Caki2 (cell line): ENCODE measurements around the gene ITSN1. TPM values are rescaled to one million over a fixed set of nuclear protein-coding genes. Genes with fewer than 3 reads are reported as not detected.
"Not testable (repeated sequence)": the region's sequence is repeated elsewhere in the genome, so short reads cannot be mapped to it uniquely, and the experiment has no call there.

ENCODE experiments used
- DNase-seq: peaks from one replicate; pipeline ENCODE4 v3.0.0-alpha.2; 2015; ENCODE audit warnings: low read depth
- in situ Hi-C: cut with HindIII; loops from 2 replicates; pipeline ENCODE4 v1.10.0; 2016; ENCODE audit warnings: low sequenced_read_pairs, low pct_unique_long_range_greater_than_20kb, mixed read lengths
- total RNA-seq: library from RNA; depleted of rRNA; stranded (reverse); fragments of >200 nt; shearing (Covaris generic); gene quantifications from 2 replicates; pipeline ENCODE4 v1.2.3, GENCODE V29; 2014; ENCODE audit warnings: low replicate concordance

The ITSN1 gene
- total RNA-seq, 1 experiment from 2014 or later, result 36.1 TPM

DNA sequence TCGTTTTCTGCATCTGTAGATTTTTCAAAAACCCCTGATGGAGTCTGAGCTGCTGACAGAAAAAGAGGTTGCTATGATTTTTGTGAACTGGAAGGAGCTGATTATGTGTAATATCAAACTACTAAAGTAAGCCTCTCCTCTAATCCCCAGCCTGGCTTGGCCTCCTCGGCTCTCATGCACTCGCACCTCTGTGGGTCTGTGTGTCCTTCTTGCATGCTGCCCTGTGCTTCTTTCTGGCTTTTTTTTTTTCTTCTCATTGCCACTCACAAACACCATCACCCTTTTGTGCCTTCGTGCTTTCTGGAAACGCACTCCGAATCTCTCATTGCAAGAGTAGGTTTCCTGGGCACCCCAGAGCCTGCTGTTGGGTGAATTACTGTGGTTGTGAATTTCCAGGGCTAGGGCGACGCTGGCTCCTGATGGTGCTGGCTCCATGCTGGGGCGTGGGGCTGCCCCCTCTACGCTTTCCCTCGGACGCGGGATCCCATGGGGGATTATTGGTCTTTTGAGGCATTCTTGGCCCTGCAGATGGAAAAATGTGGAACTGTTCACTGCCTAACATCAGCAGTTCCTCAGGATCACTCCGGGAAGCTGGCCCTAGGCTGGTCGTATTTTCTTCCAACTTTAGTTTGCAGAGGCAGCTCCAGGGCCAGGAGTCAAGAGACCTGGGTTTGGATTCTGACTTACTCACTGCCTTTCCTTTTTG lies 216.5 kb downstream of the ITSN1 start:
- DNase-seq, result no peak
- in situ Hi-C loops, result no loop called here

GRCh38 chr21:33859373-33860102 lies 217.2 kb downstream of the ITSN1 start:
- no peak for DNase-seq

GRCh38 chr21:33860332-33860879 lies 218.1 kb downstream of the ITSN1 start:
- no peak for DNase-seq
- in situ Hi-C loops, result no loop called here

More at GRCh38 chr21:33859373-33860102, 217.2 kb downstream of the ITSN1 start:
- in situ Hi-C loops, result no loop called here

GRCh38 chr21:33861125-33861524 lies 218.8 kb downstream of the ITSN1 start:
- DNase-seq, result no peak
- in situ Hi-C loops, result no loop called here

GRCh38 chr21:33863191-33863590 lies 220.9 kb downstream of the ITSN1 start:
- DNase-seq, in situ Hi-C loops: not testable (repeated sequence)

DNA sequence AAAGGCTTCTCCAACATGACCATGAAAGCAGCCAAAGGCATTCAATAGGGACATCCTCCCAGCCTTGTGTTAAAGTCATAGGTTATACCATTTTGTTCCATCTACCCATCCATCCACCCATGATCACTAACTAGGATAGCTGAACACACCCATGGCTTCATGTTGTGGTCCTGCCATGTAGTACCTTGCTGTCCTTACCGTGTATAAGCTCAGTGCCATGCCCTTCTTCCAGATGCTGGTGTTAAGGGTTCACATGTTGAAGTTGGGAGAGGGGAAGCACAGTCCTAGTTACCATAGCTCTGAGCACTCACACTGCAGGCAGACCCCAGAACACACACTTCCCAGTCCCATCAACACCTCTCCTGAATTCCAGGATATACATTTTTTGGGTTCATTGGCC lies 221.8 kb downstream of the ITSN1 start:
- DNase-seq, result no peak
- in situ Hi-C loops, result no loop called here

GRCh38 chr21:33865176-33865575 lies 222.9 kb downstream of the ITSN1 start:
- in situ Hi-C loops, result no loop called here
- no peak for DNase-seq

GRCh38 chr21:33865996-33866575 lies 223.8 kb downstream of the ITSN1 start:
- in situ Hi-C loops, result no loop called here

DNA sequence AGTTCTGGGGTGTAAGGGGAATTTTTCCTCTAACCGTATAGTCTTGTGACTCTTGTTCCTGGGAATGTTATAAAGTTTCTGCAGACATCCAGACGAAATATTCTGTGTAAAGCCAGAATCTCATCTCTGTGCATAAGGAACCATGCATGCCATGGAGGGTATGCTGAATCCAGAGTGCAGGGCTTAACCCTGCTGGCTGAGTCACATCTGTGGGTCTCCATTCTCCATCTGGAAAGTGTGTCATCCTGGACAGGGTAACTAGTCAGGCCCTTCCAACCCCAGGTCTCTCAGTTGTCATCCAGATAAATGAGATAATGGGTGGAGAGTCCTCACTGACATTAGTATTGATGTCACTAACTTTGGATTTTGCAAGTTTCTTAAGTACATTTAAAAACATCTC lies 224.5 kb downstream of the ITSN1 start:
- in situ Hi-C loops, result no loop called here
- no peak for DNase-seq

More at GRCh38 chr21:33865996-33866575, 223.8 kb downstream of the ITSN1 start:
- no peak for DNase-seq

- DNase-seq, in situ Hi-C loops: not testable (repeated sequence)
These were observed 225.6 kb downstream of the ITSN1 start for GRCh38 chr21:33867868-33868267.

DNA sequence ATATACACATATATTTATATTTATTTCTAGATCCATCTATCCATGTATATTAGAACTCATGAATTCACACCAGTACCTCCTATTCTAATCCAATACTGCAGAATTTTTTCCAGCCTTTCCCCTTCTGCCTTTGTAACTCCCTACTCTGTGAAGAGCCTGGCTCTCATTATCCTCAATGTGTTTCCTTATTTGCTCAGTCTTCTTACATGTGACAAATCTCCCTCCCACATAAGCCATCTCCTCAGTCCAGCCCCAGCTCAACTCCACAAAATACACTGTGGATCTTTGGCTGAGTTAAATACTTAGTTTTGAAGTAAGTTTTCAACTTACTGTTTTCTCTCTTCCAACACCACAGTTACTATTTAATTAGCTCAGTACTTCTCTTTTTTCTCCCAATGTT lies 227.6 kb downstream of the ITSN1 start:
- DNase-seq, result no peak
- in situ Hi-C loops, result no loop called here

DNA sequence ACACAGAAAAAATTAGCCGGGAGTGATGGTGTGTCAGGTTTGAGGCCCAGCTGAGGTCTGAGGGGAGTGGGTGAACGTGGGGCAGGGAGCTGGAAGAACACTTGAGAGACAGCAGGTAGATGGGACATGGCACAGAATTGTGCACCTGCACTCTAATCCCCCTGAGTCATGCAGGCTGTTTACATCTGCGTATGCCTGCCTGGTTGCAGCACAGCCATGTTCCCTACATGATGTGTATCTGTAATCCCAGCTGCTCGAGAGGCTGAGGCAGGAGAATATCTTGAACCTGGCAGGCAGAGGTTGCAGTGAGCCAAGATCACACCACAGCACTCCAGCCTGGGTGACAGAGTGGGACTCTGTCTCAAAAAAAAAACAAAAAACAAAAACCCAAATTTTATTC lies 228.5 kb downstream of the ITSN1 start:
- DNase-seq, result no peak
- in situ Hi-C loops, result no loop called here

- no peak for DNase-seq
These were observed 228.9 kb downstream of the ITSN1 start for GRCh38 chr21:33871171-33871570.

DNA sequence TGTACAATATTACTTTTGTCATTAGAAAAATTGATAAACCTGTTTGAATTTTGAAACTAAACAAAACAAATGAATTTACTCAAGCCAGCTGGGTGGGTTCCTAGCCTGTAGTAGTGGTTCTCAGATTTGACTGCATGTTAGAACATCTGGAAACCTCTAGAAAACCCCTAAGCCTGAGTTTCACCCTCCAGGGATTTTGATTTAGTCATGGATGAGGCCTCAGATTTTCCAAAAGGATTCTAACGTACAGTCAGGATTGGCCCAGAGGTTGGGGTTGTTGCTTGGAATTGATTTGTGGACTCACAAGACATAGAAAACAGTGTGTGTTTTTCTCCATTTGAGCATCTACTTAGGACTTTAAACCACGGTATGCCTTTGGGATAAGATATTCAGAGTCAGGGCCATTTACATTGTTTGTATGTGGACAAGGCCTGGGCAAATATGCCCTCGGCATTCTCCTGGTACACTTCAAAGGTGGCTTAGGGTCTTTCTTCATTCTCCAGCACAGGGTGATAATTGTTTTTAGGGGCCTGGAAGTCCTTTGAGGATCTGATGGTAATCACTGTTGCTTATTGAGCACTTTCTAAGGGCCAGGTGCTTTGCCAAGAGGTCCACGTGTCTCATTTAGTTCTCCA lies 230.7 kb downstream of the ITSN1 start:
- in situ Hi-C loops, result no loop called here
- DNase-seq, result no peak

More at GRCh38 chr21:33871171-33871570, 228.9 kb downstream of the ITSN1 start:
- in situ Hi-C loops, result no loop called here

DNA sequence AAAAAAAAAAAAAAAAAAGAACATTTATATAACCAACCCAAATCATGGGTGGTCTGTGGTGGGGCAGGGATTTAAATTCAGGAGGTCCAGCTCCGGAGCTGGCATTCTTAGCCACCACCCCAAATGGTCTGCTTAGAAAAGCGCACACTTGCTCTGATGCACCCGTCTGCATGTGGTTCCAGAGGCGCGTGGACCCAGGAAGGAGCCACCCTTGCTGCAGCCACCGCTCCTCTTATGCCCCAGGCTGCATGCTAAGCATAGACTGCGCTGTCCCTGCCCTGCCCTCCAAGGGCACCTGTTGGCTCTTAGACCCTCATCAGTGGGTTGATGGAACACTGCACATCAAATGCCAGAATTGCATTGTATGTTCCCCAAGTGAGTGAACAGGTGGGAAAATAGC lies 231.9 kb downstream of the ITSN1 start:
- no peak for DNase-seq
- in situ Hi-C loops, result no loop called here

DNA sequence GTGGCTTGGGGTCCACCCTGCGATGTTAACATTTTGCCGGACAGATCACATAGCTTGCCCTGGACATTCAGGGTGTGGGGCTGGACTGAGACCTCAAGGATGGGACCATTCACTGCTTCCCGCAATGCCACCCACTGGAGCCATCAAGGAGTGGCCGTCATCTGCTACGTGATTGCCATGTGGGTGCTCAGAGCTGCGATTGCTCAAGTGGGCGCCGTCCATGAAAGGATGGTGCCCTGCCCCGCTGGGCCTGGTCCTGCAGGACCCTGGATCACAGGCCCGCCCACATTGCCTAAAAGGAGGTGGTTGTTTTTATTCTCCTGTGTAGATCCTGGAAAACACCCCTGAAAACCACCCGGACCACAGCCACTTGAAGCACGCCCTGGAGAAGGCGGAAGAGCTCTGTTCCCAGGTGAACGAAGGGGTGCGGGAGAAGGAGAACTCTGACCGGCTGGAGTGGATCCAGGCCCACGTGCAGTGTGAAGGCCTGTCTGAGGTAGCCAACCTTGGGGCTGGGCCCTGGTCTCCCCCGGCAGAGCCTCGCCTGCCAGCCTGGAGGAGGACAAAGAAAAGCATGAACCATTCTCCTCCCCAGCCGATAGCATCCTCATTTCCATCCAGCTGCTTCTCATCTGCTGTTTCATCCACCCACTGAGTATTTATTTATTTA lies 232.9 kb downstream of the ITSN1 start:
- DNase-seq, result no peak
- in situ Hi-C loops, result no loop called here

- in situ Hi-C loops, result no loop called here
These were observed 236.5 kb downstream of the ITSN1 start for GRCh38 chr21:33878824-33879223.

GRCh38 chr21:33880626-33881025 lies 238.3 kb downstream of the ITSN1 start:
- no peak for DNase-seq
- in situ Hi-C loops, result no loop called here

More at GRCh38 chr21:33878824-33879223, 236.5 kb downstream of the ITSN1 start:
- no peak for DNase-seq
